Vein endothelial cell (primary cell): Measurements from ENCODE around the gene FGL2. TPM values are rescaled to one million over a fixed set of nuclear protein-coding genes. Genes with fewer than 3 reads are reported as not detected.

Source experiments
- total RNA-seq: library from RNA; depleted of rRNA; stranded (reverse); fragments of >200 nt; gene quantifications from 2 replicates; pipeline ENCODE4 v1.2.3, GENCODE V29; 2012

FGL2 gene
- under 0.01 TPM in 1 of 2 replicates, not detected in the other for total RNA-seq

GRCh38 chr7:77199013-77199966, at the start of gene FGL2:
FGL2 (minus strand) TSS chr7:77199819; CDS start chr7:77199793, 26 bp downstream.

Other genes with a start within 250 kb of the FGL2 start
- gene SPDYE17, start 167.5 kb downstream of the FGL2 start, total RNA-seq, result not detected in 2 replicates
- 0.33 TPM in 1 of 2 replicates, not detected in the other for gene SPDYE18, start 137.3 kb downstream of the FGL2 start, total RNA-seq
- 0.67 and 1.6 TPM in 2 replicates for gene CCDC146, start 77.2 kb downstream of the FGL2 start, total RNA-seq
- gene GSAP, start 216.5 kb upstream of the FGL2 start, total RNA-seq, result 4.2 and 5.6 TPM in 2 replicates